GM19455 (cell line): ENCODE results near the gene TVP23B.
A peak's percentile ranks its signal among the peaks of the same experiment; 100 is the strongest.
"Not testable (repeated sequence)": the region's sequence is repeated elsewhere in the genome, so short reads cannot be mapped to it uniquely, and the experiment has no call there.

ENCODE experiments used
- ATAC-seq: cut with Tn5 transposase; IDR thresholded peaks from one replicate; pipeline ENCODE4 v1.9.1; 2021; ENCODE audit not compliant: unreplicated experiment

TVP23B gene

GRCh38 chr17:18786890-18787289, 5.9 kb downstream of the TVP23B start:
- ATAC-seq, result not testable (repeated sequence)

DNA sequence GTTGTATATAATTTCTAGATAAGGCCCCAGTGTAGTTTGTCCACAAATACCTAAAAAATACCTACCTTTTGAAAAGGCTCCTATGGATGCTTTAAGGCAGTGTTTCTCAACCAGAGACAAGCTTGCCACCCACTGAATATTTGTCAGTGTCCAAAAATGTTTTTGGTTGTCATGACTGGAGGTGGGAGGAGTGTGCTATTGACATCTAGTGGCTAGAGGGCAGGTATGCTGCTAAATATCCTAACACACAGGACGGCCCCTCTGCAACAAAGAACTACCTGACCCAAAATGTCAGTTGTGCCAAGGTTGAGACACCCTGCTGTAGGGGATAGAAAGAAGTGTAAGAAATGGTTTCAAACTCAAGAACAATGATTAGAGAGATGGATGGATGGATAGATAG, 10.4 kb downstream of the TVP23B start:
- not testable (repeated sequence) for ATAC-seq

DNA sequence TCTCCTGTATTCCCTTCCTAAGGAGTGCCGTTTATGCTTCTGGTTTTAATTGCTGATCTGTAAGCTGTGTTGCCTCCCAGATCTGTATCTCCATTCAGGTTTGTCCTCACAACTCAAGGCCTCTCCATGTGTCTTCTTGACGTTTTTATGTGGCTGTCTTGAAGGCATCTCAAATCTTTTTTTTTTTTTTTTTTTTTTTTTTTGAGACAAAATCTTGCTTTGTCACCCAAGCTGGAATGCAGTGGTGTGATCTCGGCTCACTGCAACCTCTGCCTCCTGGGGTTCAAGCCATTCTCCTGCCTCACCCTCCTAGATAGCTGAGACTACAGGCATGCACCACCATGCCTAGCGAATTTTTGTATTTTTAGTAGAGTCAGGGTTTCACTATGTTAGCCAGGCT, 13.9 kb downstream of the TVP23B start:
- ATAC-seq, result not testable (repeated sequence)

DNA sequence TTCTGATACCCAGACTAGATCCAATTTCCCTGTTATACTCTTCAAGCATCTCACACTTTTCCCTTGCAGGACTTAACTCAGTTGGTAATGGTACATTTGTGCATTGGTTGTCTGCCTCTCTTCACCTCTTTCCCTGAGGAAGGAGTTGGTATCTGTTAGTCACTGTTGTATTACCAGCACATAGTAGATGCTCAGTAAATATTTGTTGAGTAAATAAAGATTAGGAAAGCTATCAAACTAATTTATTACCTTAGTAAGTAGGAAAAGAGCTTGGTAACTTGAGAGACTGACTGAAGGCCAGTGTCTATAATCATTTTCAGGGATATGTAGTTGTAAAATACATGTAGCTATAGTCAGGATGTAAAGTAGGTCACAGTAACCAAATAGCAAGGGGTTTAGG, 15.9 kb downstream of the TVP23B start:
- not testable (repeated sequence) for ATAC-seq

GRCh38 chr17:18803458-18804245, 22.7 kb downstream of the TVP23B start:
- ATAC-seq, result not testable (repeated sequence)

GRCh38 chr17:18815924-18816323, 34.9 kb downstream of the TVP23B start:
- ATAC-seq, result not testable (repeated sequence)

GRCh38 chr17:18816489-18817371, 35.7 kb downstream of the TVP23B start:
- not testable (repeated sequence) for ATAC-seq

GRCh38 chr17:18821430-18821829, 40.4 kb downstream of the TVP23B start:
- ATAC-seq, result not testable (repeated sequence)

DNA sequence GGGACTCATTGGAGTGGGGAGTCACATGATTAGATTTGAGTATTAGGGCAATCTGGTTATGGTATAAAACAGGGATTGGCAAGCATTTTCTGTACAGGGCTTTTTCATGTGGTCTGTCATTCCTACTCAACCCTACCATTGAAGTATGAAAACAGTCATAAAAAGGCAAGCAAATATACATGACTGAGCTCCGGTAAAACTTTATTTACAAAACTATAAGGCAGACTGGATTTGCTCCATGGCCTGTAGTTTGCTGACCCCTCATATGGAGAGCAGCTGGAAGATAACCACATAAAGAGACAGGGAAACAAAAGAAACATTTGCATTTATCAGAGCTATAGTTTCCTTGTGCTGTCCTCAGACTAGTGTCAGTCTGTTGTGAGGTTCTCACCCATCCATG, 46.6 kb downstream of the TVP23B start:
- not testable (repeated sequence) for ATAC-seq

- ATAC-seq, result no peak
These were observed 67.5 kb downstream of the TVP23B start for GRCh38 chr17:18848501-18848900.

GRCh38 chr17:18850679-18851078, 69.7 kb downstream of the TVP23B start:
- no peak for ATAC-seq

GRCh38 chr17:18851201-18851600, 70.2 kb downstream of the TVP23B start:
- no peak for ATAC-seq

GRCh38 chr17:18854956-18855355, 74.0 kb downstream of the TVP23B start:
- ATAC-seq, result no peak

DNA sequence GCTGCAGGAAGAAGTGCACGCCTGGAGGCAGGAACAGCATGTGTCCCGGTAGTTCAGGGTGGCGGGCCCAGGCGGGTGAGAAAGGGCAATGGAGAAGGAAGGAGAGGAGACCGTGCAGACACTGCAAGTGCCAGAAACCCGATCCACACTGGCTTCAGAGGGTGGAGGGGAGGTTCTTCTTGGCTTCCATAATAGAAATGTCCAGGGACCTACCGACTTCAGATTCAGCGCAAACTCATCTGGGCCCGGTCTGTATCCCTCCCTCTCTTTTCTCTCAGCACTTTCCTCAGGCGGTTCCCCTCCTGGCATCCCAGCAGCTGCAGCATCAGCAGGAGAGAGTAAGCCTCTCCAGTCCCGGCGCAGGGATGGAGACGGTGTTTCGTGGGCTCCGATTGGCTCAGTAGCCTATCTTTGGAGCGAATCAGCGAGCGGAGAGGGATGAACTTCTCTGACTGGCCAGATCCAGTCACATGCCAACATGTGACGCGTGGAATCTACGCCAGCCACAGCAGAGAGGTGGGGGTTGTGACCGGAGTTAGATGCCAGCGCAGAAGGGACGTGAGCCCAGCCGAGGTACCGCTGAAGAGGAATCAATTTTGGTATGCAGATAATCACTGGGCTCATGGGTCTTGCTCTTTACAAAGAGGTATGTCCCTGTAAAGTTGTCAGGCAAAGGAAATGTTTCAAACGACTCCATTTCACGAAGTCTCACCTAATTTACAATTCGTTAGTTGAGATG, 75.0 kb downstream of the TVP23B start:
- peak; percentile 75 for ATAC-seq
